Upper lobe of right lung (tissue), 1 donor: Measurements from ENCODE around the gene ABLIM2. TPM values are rescaled to one million over a fixed set of nuclear protein-coding genes. Genes with fewer than 3 reads are reported as not detected.

Experiments
- ATAC-seq: fragments of 200-7000 bp; cut with Tn5 transposase; one replicate; pipeline ENCODE4 v1.9.1; 2020; ENCODE audit warnings: mild to moderate bottlenecking, moderate library complexity
- DNase-seq: peaks from one replicate; pipeline ENCODE4 v3.0.0-alpha.2; 2020
- H3K27ac ChIP-seq: fragments of 200-600 bp; one replicate; pipeline ENCODE4 v1.8.0; 2022
- H3K27me3 ChIP-seq: fragments of 200-600 bp; one replicate; pipeline ENCODE4 v1.8.0; 2022; ENCODE audit warnings: mild to moderate bottlenecking
- H3K36me3 ChIP-seq: fragments of 200-600 bp; one replicate; pipeline ENCODE4 v1.8.0; 2022
- H3K4me1 ChIP-seq: fragments of 200-600 bp; one replicate; pipeline ENCODE4 v1.8.0; 2022
- H3K4me3 ChIP-seq: fragments of 200-600 bp; one replicate; pipeline ENCODE4 v1.8.0; 2022; ENCODE audit warnings: mild to moderate bottlenecking
- H3K9me3 ChIP-seq: fragments of 200-600 bp; one replicate; pipeline ENCODE4 v1.8.0; 2022
- intact Hi-C: fragments of 100-400 bp; cut with DNase I; formaldehyde crosslinking; loops from one replicate; pipeline ENCODE4 v1.11.0; 2022
- total RNA-seq: library from RNA; stranded (reverse); fragmentation: NEBNext Ultra II Directional; extraction: Animal tissue kit (Norgen Biotek cat#: 25700); gene quantifications from one replicate; pipeline ENCODE4 v1.2.1, GENCODE V29; 2021
- TF ChIP-seq, protein P1 (sequence below): fragments of 200-600 bp; IDR thresholded peaks from one replicate; pipeline ENCODE4 v1.8.0; 2022; ENCODE audit warnings: antibody characterized with exemption
- donor health status: DM: no; HTN: yes; CAD: no; lungs with severe emphysema.

Gene ABLIM2
- total RNA-seq, 1 donor from 2014 or later = 12.7 TPM

DNA sequence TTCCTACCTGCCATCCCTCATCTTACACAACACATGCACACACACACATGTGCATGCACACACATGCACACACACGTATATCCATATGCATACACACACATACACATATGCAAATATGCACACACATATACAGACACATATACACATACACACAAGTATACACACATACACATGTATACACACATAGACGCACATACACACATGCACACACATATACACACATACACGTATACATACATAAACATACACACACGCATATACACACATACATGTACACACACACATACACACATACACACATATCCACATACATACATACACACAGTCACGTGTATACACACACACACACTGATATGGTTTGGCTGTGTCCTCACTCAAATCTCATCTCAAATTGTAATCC is 182.0 kb downstream of the ABLIM2 start:
- ATAC-seq = no peak

DNA sequence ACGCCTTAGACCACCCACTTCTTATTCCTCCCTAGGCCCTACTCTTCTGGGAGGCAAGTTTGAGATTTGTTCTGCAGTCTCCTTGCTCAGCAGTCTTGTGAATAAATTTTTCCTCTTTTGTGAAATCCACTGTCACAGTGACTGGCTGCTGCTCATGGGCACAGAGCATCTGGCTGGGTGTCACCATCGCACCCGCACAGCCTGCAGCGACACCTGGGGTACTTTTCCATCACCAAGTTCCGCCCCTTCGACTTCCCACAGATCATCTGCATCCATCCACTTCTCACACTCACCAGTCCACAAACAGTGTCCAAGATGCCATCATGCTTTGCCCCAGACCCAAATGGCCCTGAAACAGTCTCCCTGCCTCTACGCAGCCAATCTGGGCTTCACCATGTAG is 182.6 kb downstream of the ABLIM2 start:
- no peaks in the 10 kb centered on the region for H3K9me3 ChIP-seq
- H3K27ac ChIP-seq = no peak overlapping the region
- peaks cover 20% of the 10 kb centered on the region for H3K4me1 ChIP-seq
- intact Hi-C loops = no loop called here
- ATAC-seq = no peak
- no peaks in the 10 kb centered on the region for H3K27me3 ChIP-seq
- no peak overlapping the region for H3K4me3 ChIP-seq
- DNase-seq = no peak
- H3K36me3 ChIP-seq = no peaks in the 10 kb centered on the region
- TF ChIP-seq, protein P1, sequence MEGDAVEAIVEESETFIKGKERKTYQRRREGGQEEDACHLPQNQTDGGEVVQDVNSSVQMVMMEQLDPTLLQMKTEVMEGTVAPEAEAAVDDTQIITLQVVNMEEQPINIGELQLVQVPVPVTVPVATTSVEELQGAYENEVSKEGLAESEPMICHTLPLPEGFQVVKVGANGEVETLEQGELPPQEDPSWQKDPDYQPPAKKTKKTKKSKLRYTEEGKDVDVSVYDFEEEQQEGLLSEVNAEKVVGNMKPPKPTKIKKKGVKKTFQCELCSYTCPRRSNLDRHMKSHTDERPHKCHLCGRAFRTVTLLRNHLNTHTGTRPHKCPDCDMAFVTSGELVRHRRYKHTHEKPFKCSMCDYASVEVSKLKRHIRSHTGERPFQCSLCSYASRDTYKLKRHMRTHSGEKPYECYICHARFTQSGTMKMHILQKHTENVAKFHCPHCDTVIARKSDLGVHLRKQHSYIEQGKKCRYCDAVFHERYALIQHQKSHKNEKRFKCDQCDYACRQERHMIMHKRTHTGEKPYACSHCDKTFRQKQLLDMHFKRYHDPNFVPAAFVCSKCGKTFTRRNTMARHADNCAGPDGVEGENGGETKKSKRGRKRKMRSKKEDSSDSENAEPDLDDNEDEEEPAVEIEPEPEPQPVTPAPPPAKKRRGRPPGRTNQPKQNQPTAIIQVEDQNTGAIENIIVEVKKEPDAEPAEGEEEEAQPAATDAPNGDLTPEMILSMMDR = no peak

More for the DNA sequence above, 182.0 kb downstream of the ABLIM2 start:
- peaks cover 14% of the 10 kb centered on the region for H3K4me1 ChIP-seq
- intact Hi-C loops = no loop called here
- H3K36me3 ChIP-seq = no peaks in the 10 kb centered on the region
- no peaks in the 10 kb centered on the region for H3K9me3 ChIP-seq
- no peak for DNase-seq
- H3K4me3 ChIP-seq = no peak overlapping the region
- TF ChIP-seq, protein P1 = no peak
- H3K27me3 ChIP-seq = no peaks in the 10 kb centered on the region
- no peak overlapping the region for H3K27ac ChIP-seq

DNA sequence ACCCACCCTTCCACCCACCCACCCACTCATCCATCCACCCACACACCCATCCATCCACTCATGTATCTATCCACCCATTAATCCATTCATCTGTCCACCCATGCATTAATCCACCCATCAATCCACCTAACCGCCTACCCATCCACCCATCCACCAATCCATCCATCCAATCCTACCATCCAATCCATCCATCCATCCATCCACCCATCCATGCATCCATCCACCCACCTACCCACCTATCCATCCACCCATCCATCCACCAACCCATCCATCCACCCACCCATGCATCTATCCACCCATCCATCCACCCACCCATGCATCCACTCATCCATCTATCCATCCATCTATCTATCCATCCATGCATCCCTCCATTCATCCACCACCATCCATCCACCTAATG is 184.2 kb downstream of the ABLIM2 start:
- intact Hi-C loops = no loop called here
- peaks cover 33% of the 10 kb centered on the region for H3K4me1 ChIP-seq
- H3K4me3 ChIP-seq = no peak overlapping the region
- DNase-seq = no peak
- ATAC-seq = no peak
- no peaks in the 10 kb centered on the region for H3K27me3 ChIP-seq
- H3K9me3 ChIP-seq = no peaks in the 10 kb centered on the region
- no peaks in the 10 kb centered on the region for H3K36me3 ChIP-seq
- TF ChIP-seq, protein P1 = no peak
- H3K27ac ChIP-seq = no peak overlapping the region

DNA sequence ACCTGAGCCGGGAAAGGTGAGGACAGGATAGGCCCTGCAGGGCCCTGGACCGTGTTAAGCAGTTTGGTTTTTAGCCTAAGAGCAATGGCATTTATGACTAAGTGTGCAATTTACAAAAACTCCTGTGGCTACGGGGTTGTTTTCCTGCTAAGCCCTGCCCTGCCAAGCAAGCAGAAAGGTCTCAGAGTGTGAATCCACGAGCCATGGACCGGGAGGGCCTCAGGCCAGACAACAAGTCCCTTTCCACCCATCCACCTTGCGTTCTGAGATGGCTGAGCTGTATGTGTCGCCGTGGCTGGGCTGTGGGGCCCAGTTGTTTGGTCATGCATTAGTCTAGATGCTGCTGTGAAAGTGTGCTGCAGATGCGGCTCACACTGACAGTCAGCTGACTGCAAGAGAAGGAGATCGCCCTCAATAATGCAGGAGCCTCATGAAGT is 185.1 kb downstream of the ABLIM2 start:
- H3K27ac ChIP-seq = no peak overlapping the region
- H3K4me1 ChIP-seq = peaks cover 36% of the 10 kb centered on the region
- no peak overlapping the region for H3K4me3 ChIP-seq
- ATAC-seq (no peak), DNase-seq (no peak)
- TF ChIP-seq, protein P1 = no peak
- intact Hi-C loops = no loop called here
- no peaks in the 10 kb centered on the region for H3K9me3 ChIP-seq
- no peaks in the 10 kb centered on the region for H3K27me3 ChIP-seq
- H3K36me3 ChIP-seq = no peaks in the 10 kb centered on the region

DNA sequence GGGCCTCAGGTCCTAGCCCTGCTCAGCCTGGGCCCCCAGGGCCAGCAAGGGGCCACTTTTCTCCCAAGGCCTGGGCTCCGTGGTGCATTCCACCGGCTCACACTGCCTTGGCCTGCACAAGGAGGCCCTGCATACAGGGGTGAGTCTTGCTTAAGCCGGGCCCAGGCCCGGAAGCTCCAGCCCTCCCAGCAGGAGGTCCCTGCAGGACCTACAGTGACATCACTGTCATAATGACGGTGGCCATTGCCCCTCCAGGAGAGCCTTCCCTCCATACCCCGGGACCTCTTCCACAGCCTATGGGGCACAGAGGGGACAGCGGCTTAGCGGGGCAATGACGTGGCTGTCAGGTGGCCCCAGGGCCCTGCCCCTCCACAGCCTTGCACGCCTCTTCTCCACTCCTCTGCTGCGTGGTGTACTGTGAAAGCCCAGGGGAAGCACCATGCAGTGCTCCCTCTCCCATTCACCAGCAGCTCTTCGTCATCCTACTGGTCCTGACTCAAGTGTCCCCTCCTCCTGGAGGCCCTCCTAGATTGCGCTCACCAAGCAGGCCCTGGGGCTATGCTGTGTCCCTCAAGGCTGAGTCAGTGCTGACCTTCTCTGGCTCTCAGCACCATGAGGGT is 186.6 kb downstream of the ABLIM2 start:
- intact Hi-C loops = no loop called here

More for the DNA sequence above, 186.6 kb downstream of the ABLIM2 start:
- DNase-seq = no peak
- no peaks in the 10 kb centered on the region for H3K36me3 ChIP-seq
- TF ChIP-seq, protein P1 = no peak
- H3K4me3 ChIP-seq = no peak overlapping the region
- no peaks in the 10 kb centered on the region for H3K9me3 ChIP-seq
- H3K27ac ChIP-seq = peak overlapping the region; percentile 82
- H3K27me3 ChIP-seq = no peaks in the 10 kb centered on the region
- peaks cover 35% of the 10 kb centered on the region for H3K4me1 ChIP-seq
- no peak for ATAC-seq
